ENCODE measurements around the gene PHF20.
A peak's percentile ranks its signal among the peaks of the same experiment; 100 is the strongest.
"Not testable (repeated sequence)": the region's sequence is repeated elsewhere in the genome, so short reads cannot be mapped to it uniquely, and the experiment has no call there.

Gene PHF20

GRCh38 chr20:35757098-35757705 is 14.6 kb upstream of the PHF20 start:
- no peak for TF ChIP-seq CTCF (IDR thresholded peaks at IDR 0.05; ENCODE audit: low read length, missing control alignments)
- no peak for DNase-seq (ENCODE audit: low read depth)
- H3K4me3 ChIP-seq (replicated peaks; ENCODE audit: low read depth, low read length), result no peak overlapping the region

- DNase-seq (ENCODE audit: low read depth); H3K4me3 ChIP-seq (replicated peaks; ENCODE audit: low read depth, low read length): not testable (repeated sequence)
Observed at GRCh38 chr20:35761548-35761947, 10.3 kb upstream of the PHF20 start.

GRCh38 chr20:35762461-35762860 is 9.4 kb upstream of the PHF20 start:
- TF ChIP-seq CTCF (IDR thresholded peaks at IDR 0.05; ENCODE audit: low read length, missing control alignments), result no peak
- no peak for DNase-seq (ENCODE audit: low read depth)
- H3K4me3 ChIP-seq (replicated peaks; ENCODE audit: low read depth, low read length), result no peak overlapping the region

- H3K4me3 ChIP-seq (replicated peaks; ENCODE audit: low read depth, low read length); DNase-seq (ENCODE audit: low read depth): not testable (repeated sequence)
Observed at GRCh38 chr20:35764936-35765335, 6.9 kb upstream of the PHF20 start.

GRCh38 chr20:35766843-35767242 is 5.0 kb upstream of the PHF20 start:
- TF ChIP-seq CTCF (IDR thresholded peaks at IDR 0.05; ENCODE audit: low read length, missing control alignments), result no peak
- no peak overlapping the region for H3K4me3 ChIP-seq (replicated peaks; ENCODE audit: low read depth, low read length)
- DNase-seq (ENCODE audit: low read depth), result no peak

- no peak overlapping the region for H3K4me3 ChIP-seq (replicated peaks; ENCODE audit: low read depth, low read length)
- TF ChIP-seq CTCF (IDR thresholded peaks at IDR 0.05; ENCODE audit: low read length, missing control alignments), result no peak
- DNase-seq (ENCODE audit: low read depth), result peak; percentile 79
Observed at GRCh38 chr20:35767683-35768481, 3.9 kb upstream of the PHF20 start.

- no peak overlapping the region for H3K4me3 ChIP-seq (replicated peaks; ENCODE audit: low read depth, low read length)
- no peak for TF ChIP-seq CTCF (IDR thresholded peaks at IDR 0.05; ENCODE audit: low read length, missing control alignments)
- DNase-seq (ENCODE audit: low read depth), result peak; percentile 99
Observed at GRCh38 chr20:35768731-35769664, 2.8 kb upstream of the PHF20 start.
